ENCODE data around the gene FREM3. TPM values are rescaled to one million over a fixed set of nuclear protein-coding genes. Genes with fewer than 3 reads are reported as not detected.
A peak's percentile ranks its signal among the peaks of the same experiment; 100 is the strongest.

The FREM3 gene
- polyA plus RNA-seq, 2 of the 4 experiments (the other 2 are of a cell fraction), result not detected

DNA sequence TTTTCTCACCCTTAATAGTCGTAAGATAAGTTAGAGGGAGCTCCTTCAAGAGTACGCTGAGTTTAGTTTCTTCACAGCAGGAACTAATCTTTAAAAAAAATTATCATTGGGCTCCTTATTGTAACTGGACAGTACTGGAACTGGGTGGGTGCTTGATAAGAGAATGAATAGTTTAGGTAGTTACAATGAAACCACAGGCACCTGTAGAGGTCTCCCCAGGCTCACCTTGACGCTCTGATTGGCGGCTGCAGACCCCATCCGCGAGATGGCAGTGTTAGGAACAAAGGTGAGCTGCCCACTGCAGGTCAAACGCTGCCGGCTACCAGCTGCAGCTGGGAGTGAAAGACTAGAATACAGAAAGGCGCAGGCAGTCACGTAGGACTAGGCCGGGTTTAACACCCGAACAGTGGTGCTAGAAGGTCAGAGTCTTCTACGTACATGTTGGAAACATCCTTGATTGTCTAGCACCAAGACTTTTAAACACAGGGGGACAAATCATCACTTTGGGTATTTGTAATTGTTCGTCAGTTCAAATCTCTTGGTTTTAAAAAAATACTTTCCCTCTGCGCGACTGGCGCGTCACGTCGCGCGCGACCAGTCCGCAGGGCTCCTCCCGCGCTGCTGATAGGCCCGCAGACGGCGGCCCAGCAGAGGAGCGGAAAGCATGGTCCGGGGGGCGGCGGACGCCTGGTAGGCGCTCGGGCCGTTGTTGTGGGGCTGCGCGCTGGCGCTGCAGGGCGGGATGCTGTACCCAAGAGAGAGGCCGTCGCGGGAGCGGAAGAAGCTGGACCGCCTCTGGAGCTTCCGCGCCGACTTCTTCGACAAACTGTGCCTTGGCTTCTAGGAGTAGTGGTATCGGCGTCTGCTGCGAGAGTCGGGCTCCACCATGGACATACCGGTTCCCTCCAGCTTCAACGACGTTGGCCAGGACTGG is 141.4 kb downstream of the FREM3 start (continued):
- TF ChIP-seq, protein P1, sequence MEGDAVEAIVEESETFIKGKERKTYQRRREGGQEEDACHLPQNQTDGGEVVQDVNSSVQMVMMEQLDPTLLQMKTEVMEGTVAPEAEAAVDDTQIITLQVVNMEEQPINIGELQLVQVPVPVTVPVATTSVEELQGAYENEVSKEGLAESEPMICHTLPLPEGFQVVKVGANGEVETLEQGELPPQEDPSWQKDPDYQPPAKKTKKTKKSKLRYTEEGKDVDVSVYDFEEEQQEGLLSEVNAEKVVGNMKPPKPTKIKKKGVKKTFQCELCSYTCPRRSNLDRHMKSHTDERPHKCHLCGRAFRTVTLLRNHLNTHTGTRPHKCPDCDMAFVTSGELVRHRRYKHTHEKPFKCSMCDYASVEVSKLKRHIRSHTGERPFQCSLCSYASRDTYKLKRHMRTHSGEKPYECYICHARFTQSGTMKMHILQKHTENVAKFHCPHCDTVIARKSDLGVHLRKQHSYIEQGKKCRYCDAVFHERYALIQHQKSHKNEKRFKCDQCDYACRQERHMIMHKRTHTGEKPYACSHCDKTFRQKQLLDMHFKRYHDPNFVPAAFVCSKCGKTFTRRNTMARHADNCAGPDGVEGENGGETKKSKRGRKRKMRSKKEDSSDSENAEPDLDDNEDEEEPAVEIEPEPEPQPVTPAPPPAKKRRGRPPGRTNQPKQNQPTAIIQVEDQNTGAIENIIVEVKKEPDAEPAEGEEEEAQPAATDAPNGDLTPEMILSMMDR (IDR thresholded peaks at IDR 0.05), result peak; percentile 72
- TF ChIP-seq ZNF302 (CRISPR knock-in tag; IDR thresholded peaks at IDR 0.05) (no peak), RAD21 (conservative IDR thresholded peaks at IDR 0.05 in 1 of 2, IDR thresholded peaks at IDR 0.05 in 1 of 2) (peak; percentile 65 to 66), CBX8 (IDR thresholded peaks at IDR 0.05) (no peak), RARB (CRISPR knock-in tag; IDR thresholded peaks at IDR 0.05) (no peak), BCL3 (IDR thresholded peaks at IDR 0.05) (no peak), ZC3H11A (IDR thresholded peaks at IDR 0.05) (no peak)

- Histone ChIP-seq H3K4me1 (no peaks in the 10 kb centered on the region), H3K27ac (no peak overlapping the region), H3K4me2 (no peak overlapping the region), H3K4me3 (no peak overlapping the region), H3K9me3 (no peaks in the 10 kb centered on the region)
- TF ChIP-seq RCOR1 (IDR thresholded peaks at IDR 0.05; ENCODE audit: low read depth, low read length) (no peak), FOXS1 (CRISPR knock-in tag; IDR thresholded peaks at IDR 0.05) (no peak), ZC3H11A (IDR thresholded peaks at IDR 0.05) (no peak), PHF8 (IDR thresholded peaks at IDR 0.05; ENCODE audit: borderline replicate concordance, low read depth) (no peak), RNF2 (IDR thresholded peaks at IDR 0.05; ENCODE audit: borderline replicate concordance, low read depth) (no peak), CBX8 (IDR thresholded peaks at IDR 0.05) (no peak), NFE2L2 (conservative IDR thresholded peaks at IDR 0.05; ENCODE audit: low read length) (no peak), HEYL (CRISPR knock-in tag; IDR thresholded peaks at IDR 0.05) (no peak), ATOH8 (CRISPR knock-in tag; IDR thresholded peaks at IDR 0.05; ENCODE audit: low read depth) (no peak), FOSL2 (IDR thresholded peaks at IDR 0.05) (no peak), FOSL2 (CRISPR knock-in tag; IDR thresholded peaks at IDR 0.05) (no peak), FOSB (CRISPR knock-in tag; IDR thresholded peaks at IDR 0.05) (no peak), MAFK (IDR thresholded peaks at IDR 0.05; ENCODE audit: partially characterized antibody) (no peak), CHD4 (IDR thresholded peaks at IDR 0.05; ENCODE audit: borderline replicate concordance) (no peak), JUNB (IDR thresholded peaks at IDR 0.05) (no peak), NR3C1 (IDR thresholded peaks at IDR 0.05) (no peak), ESRRA (IDR thresholded peaks at IDR 0.05; ENCODE audit: borderline replicate concordance, low read length) (no peak), POLR2AphosphoS2 (conservative IDR thresholded peaks at IDR 0.05; ENCODE audit: low read length) (no peak)
- TF ChIP-seq, protein P1 (IDR thresholded peaks at IDR 0.05), result no peak
- TF ChIP-seq, protein P2, sequence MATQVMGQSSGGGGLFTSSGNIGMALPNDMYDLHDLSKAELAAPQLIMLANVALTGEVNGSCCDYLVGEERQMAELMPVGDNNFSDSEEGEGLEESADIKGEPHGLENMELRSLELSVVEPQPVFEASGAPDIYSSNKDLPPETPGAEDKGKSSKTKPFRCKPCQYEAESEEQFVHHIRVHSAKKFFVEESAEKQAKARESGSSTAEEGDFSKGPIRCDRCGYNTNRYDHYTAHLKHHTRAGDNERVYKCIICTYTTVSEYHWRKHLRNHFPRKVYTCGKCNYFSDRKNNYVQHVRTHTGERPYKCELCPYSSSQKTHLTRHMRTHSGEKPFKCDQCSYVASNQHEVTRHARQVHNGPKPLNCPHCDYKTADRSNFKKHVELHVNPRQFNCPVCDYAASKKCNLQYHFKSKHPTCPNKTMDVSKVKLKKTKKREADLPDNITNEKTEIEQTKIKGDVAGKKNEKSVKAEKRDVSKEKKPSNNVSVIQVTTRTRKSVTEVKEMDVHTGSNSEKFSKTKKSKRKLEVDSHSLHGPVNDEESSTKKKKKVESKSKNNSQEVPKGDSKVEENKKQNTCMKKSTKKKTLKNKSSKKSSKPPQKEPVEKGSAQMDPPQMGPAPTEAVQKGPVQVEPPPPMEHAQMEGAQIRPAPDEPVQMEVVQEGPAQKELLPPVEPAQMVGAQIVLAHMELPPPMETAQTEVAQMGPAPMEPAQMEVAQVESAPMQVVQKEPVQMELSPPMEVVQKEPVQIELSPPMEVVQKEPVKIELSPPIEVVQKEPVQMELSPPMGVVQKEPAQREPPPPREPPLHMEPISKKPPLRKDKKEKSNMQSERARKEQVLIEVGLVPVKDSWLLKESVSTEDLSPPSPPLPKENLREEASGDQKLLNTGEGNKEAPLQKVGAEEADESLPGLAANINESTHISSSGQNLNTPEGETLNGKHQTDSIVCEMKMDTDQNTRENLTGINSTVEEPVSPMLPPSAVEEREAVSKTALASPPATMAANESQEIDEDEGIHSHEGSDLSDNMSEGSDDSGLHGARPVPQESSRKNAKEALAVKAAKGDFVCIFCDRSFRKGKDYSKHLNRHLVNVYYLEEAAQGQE (IDR thresholded peaks at IDR 0.05), result no peak
- ATAC-seq (peak; percentile 7 to 31; a peak in 1 of 6 replicates), FAIRE-seq (no peak), DNase-seq (ENCODE audit: low read depth in 1 of 2, low spot score in 1 of 2) (no peak)
- CTCF ChIA-PET, result interaction anchor here (0.9 to 2.2 kb wide), 6 partner anchors 11 to 147 kb away, joined by 3 to 11 read pairs (median 6); no protein-coding TSS in a partner anchor
- 100% methylated on average over 2 of the region's 2 CpGs for WGBS (ENCODE audit: missing lambda C conversion rate)
- POLR2A ChIA-PET, result no interaction called here
These were observed 142.2 kb downstream of the FREM3 start for GRCh38 chr4:143558286-143558685.
